ENCODE results near the gene LRRC38.

DNA sequence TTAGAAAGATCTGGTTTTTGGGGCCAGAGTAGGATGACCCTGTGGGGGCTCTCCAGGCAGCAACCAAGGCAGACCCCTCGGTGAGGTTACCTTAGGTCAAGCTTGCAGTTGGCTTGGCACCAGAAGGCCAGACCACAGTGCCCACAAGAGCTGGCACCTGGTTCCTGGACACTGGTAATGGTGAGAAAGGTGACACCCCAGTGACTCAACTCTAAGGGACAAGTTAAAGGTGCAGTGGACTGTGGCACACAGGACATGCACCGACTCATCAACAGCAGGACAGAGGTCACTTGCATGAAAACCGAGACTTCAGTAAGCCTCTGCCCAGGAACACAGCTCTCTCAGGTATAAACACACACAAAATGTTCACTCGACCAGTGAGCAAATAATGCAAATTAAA, 6.7 kb downstream of the LRRC38 start:
- TF ChIP-seq, protein P1, sequence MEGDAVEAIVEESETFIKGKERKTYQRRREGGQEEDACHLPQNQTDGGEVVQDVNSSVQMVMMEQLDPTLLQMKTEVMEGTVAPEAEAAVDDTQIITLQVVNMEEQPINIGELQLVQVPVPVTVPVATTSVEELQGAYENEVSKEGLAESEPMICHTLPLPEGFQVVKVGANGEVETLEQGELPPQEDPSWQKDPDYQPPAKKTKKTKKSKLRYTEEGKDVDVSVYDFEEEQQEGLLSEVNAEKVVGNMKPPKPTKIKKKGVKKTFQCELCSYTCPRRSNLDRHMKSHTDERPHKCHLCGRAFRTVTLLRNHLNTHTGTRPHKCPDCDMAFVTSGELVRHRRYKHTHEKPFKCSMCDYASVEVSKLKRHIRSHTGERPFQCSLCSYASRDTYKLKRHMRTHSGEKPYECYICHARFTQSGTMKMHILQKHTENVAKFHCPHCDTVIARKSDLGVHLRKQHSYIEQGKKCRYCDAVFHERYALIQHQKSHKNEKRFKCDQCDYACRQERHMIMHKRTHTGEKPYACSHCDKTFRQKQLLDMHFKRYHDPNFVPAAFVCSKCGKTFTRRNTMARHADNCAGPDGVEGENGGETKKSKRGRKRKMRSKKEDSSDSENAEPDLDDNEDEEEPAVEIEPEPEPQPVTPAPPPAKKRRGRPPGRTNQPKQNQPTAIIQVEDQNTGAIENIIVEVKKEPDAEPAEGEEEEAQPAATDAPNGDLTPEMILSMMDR (IDR thresholded peaks at IDR 0.05): no peak
- TF ChIP-seq EP300 (IDR thresholded peaks at IDR 0.05): no peak
- TF ChIP-seq POLR2A (IDR thresholded peaks at IDR 0.05): no peak
